K562 (cell line): ENCODE results near the gene GTF2H4. TPM values are rescaled to one million over a fixed set of nuclear protein-coding genes. Genes with fewer than 3 reads are reported as not detected.
A peak's percentile ranks its signal among the peaks of the same experiment; 100 is the strongest.

Experiments used
- ATAC-seq: fragments of 200-7000 bp; cut with Tn5 transposase; 3 replicates; pipeline ENCODE4 v1.9.1; 2020; ENCODE audit warnings: moderate library complexity
- BruUV-seq: library from RNA; stranded (reverse); fragments of 400-500 nt; replicated peaks from 2 replicates; lab custom pipeline; 2021; lab: Mats Ljungman, UMichigan
- CTCF ChIA-PET: fragments of 300-600 bp; formaldehyde crosslinking; extraction: SDS; loops from one replicate; lab custom pipeline; 2021; ENCODE audit warnings: low intra/inter-chr PET ratio; lab: Yijun Ruan, JAX
- POLR2A ChIA-PET: fragments of 300-600, 350-650 bp; sonication (Branson Sonifier 250); formaldehyde crosslinking; extraction: SDS; loops from one replicate; lab custom pipeline; 2021; ENCODE audit warnings: antibody characterized with exemption, inconsistent platforms; lab: Yijun Ruan, JAX
- DNase-seq, 4 experiments: peaks; one replicate each; pipeline versions ENCODE4 v3.0.0 to v3.0.0-alpha.2; 2011 to 2018; ENCODE audit warnings: low spot score in 3 of 4, mixed read lengths in 3 of 4; ENCODE audit errors: extremely low read depth in 1 of 4
- FAIRE-seq: peaks from 2 replicates; lab custom pipeline; 2011; peaks lifted over from hg19 to GRCh38; lab: Jason Lieb, UNC
- H2AFZ ChIP-seq: 2 replicates; pipeline ENCODE4 v1.6.0; 2011; ENCODE audit warnings: low read depth, low read length, control low read depth, inconsistent platforms
- H3K27ac ChIP-seq: fragments of 200-600 bp; 3 replicates; pipeline ENCODE4 v1.8.0; 2011; ENCODE audit warnings: low read depth, mild to moderate bottlenecking, control low read depth, inconsistent platforms, low read length, moderate library complexity, mixed read lengths; ENCODE audit errors: extremely low read depth
- H3K27me3 ChIP-seq, 2 experiments: fragments of 300-600 bp in 1 of 2; 2 replicates in 1 of 2; 3 replicates in 1 of 2; pipeline versions ENCODE4 v1.6.0 to v1.8.0; 2011; ENCODE audit warnings: inconsistent platforms in 2 of 2, low read length in 2 of 2, mild to moderate bottlenecking in 1 of 2, mixed read lengths in 1 of 2, moderate library complexity in 1 of 2; ENCODE audit not compliant: control insufficient read depth in 2 of 2, insufficient read depth in 2 of 2
- H3K36me3 ChIP-seq: fragments of 300-600 bp; 3 replicates; pipeline ENCODE4 v1.8.0; 2011; ENCODE audit warnings: mild to moderate bottlenecking, low read length, inconsistent platforms; ENCODE audit not compliant: control insufficient read depth, insufficient read depth
- H3K4me1 ChIP-seq, 2 experiments: fragments of 200-600 bp in 1 of 2; replicated peaks in 1 of 2; 2 replicates in 1 of 2; 3 replicates in 1 of 2; pipeline versions ENCODE4 v1.5.1 to v1.8.0; 2011; ENCODE audit warnings: inconsistent platforms in 2 of 2, low read length in 2 of 2, mild to moderate bottlenecking in 1 of 2, mixed read lengths in 1 of 2, moderate library complexity in 1 of 2; ENCODE audit not compliant: control insufficient read depth in 2 of 2, insufficient read depth in 2 of 2
- H3K4me2 ChIP-seq: 2 replicates; pipeline ENCODE4 v1.6.1; 2011; ENCODE audit warnings: low read length, control low read depth, inconsistent platforms, mixed read lengths; ENCODE audit not compliant: insufficient read depth
- H3K4me3 ChIP-seq: fragments of 200-600 bp; sonication (generic), shearing (Covaris generic); 2 replicates; pipeline ENCODE4 v1.5.1; 2016; ENCODE audit warnings: control low read depth, inconsistent platforms
- H3K79me2 ChIP-seq: fragments of 200-600 bp; 3 replicates; pipeline ENCODE4 v1.8.0; 2011; ENCODE audit warnings: low read length, inconsistent platforms; ENCODE audit not compliant: control insufficient read depth, insufficient read depth
- H3K9ac ChIP-seq, 2 experiments: 2 replicates each; pipeline versions ENCODE4 v1.6.0 to v1.6.1; 2011; ENCODE audit warnings: low read depth in 2 of 2, low read length in 2 of 2, control low read depth in 1 of 2, inconsistent platforms in 1 of 2, mild to moderate bottlenecking in 1 of 2, mixed read lengths in 1 of 2; ENCODE audit not compliant: insufficient read depth in 1 of 2
- H3K9me1 ChIP-seq: one replicate; pipeline ENCODE4 v1.6.0; 2011; ENCODE audit warnings: inconsistent platforms, mild to moderate bottlenecking, low read length, moderate library complexity; ENCODE audit not compliant: control insufficient read depth, insufficient read depth
- H3K9me3 ChIP-seq: replicated peaks from 2 replicates; pipeline ENCODE4 v1.5.1; 2011; ENCODE audit warnings: low read depth, low read length, inconsistent platforms; ENCODE audit not compliant: control insufficient read depth, insufficient read depth
- H4K20me1 ChIP-seq: replicated peaks from 2 replicates; pipeline ENCODE4 v1.6.1; 2011; ENCODE audit warnings: low read length, inconsistent platforms, mixed read lengths; ENCODE audit not compliant: control insufficient read depth, insufficient read depth
- CHD1 ChIP-seq: fragments of 200-600 bp; sonication (generic); IDR thresholded peaks from one replicate; pipeline ENCODE4 v1.6.1; 2012; ENCODE audit warnings: mild to moderate bottlenecking, moderate library complexity, low read length, inconsistent platforms
- FOXM1 ChIP-seq, 2 experiments: fragments of 450-650 bp in 1 of 2; sonication (generic) in 1 of 2; formaldehyde crosslinking in 1 of 2; IDR thresholded peaks; 2 replicates each; pipeline versions ENCODE4 v1.6.1 to v1.9.0; 2017 to 2022; ENCODE audit warnings: low read depth in 2 of 2, mild to moderate bottlenecking in 2 of 2, missing genetic modification reagents in 1 of 2, moderate library complexity in 1 of 2
- GABPA ChIP-seq: fragments of 200-800 bp; sonication (Bioruptor generic); conservative IDR thresholded peaks from 2 replicates; pipeline ENCODE4 v1.6.1; 2016; ENCODE audit warnings: low read depth, missing genetic modification characterization, missing compliant biosample characterization
- HDAC3 ChIP-seq: fragments of 450-650 bp; IDR thresholded peaks from 2 replicates; pipeline ENCODE4 v1.6.1; 2018; ENCODE audit warnings: borderline replicate concordance, mild to moderate bottlenecking, moderate library complexity; ENCODE audit not compliant: partially characterized antibody
- HDGF ChIP-seq: fragments of 450-650 bp; IDR thresholded peaks from 2 replicates; pipeline ENCODE4 v1.6.1; 2016
- KLF13 ChIP-seq: fragments of 450-650 bp; IDR thresholded peaks from 2 replicates; pipeline ENCODE4 v1.6.1; 2016; ENCODE audit warnings: missing genetic modification characterization, low read depth, mild to moderate bottlenecking, missing compliant biosample characterization, moderate library complexity, borderline replicate concordance
- NFRKB ChIP-seq: fragments of 450-650 bp; IDR thresholded peaks from 2 replicates; pipeline ENCODE4 v1.6.1; 2016; ENCODE audit warnings: low read depth
- PHB ChIP-seq: fragments of 250-450 bp; sonication (Bioruptor Pico); IDR thresholded peaks from 2 replicates; pipeline ENCODE4 v1.5.0; 2021
- POLR2AphosphoS5 ChIP-seq: IDR thresholded peaks from 2 replicates; pipeline ENCODE4 v1.6.1; 2011; ENCODE audit warnings: mild to moderate bottlenecking, low read depth, low read length, moderate library complexity; ENCODE audit not compliant: control insufficient read depth, insufficient read depth
- POU5F1 ChIP-seq: fragments of 150-350 bp; IDR thresholded peaks from 2 replicates; pipeline ENCODE4 v1.6.1; 2014; ENCODE audit warnings: borderline replicate concordance, low read length, low read depth, mild to moderate bottlenecking; ENCODE audit not compliant: partially characterized antibody
- SP2 ChIP-seq: IDR thresholded peaks from 2 replicates; pipeline ENCODE4 v1.6.1; 2011; ENCODE audit warnings: mild to moderate bottlenecking, low read depth, low read length, moderate library complexity; ENCODE audit not compliant: poor library complexity, severe bottlenecking; ENCODE audit errors: extremely low read depth
- SPI1 ChIP-seq: IDR thresholded peaks from 2 replicates; pipeline ENCODE4 v1.6.1; 2011; ENCODE audit warnings: low read depth, low read length, control low read depth, borderline replicate concordance
- XRCC3 ChIP-seq: fragments of 450-650 bp; IDR thresholded peaks from 2 replicates; pipeline ENCODE4 v1.6.1; 2017; ENCODE audit warnings: mild to moderate bottlenecking, moderate library complexity
- WGBS: fragments of 100-300 bp; shearing (Covaris generic); methylation state at CpG from one replicate; pipeline ENCODE4 v1.1.6; 2016; ENCODE audit warnings: low coverage, mixed read lengths; ENCODE audit not compliant: insufficient coverage; ENCODE audit errors: missing lambda C conversion rate; 5-methylcytosine and 5-hydroxymethylcytosine counted together
- in situ Hi-C: fragments of 300-500 bp; cut with MboI; formaldehyde crosslinking; loops from 4 replicates; pipeline ENCODE4 v1.15.0; 2018; ENCODE audit warnings: inconsistent platforms, mixed read lengths
- intact Hi-C: fragments of 100-400 bp; cut with micrococcal nuclease; formaldehyde crosslinking; loops from 2 replicates; pipeline ENCODE4 v1.14.2; 2022
- polyA plus RNA-seq, 8 experiments: library from polyadenylated mRNA; depleted of rRNA in 4 of 8; stranded (reverse) in 5 of 8; unstranded in 3 of 8; fragments of >200 nt; fragmentation: Nextera tagmentation in 2 of 8; fragmentation: Illumina TruSeq in 1 of 8; extraction: Ambion mirVana in 2 of 8; extraction: Trizol in 1 of 8; gene quantifications; 2 replicates each; pipeline versions ENCODE4 v1.2.1 to v1.2.3, GENCODE V29; 2011 to 2014; ENCODE audit warnings: inconsistent platforms in 1 of 8, missing spikeins in 1 of 8
- total RNA-seq, 7 experiments: library from RNA; depleted of rRNA in 6 of 7; stranded (reverse); fragments of >200 nt in 6 of 7; fragmentation: Illumina TruSeq in 2 of 7; extraction: Trizol in 2 of 7; gene quantifications; 2 replicates each; pipeline versions ENCODE4 v1.2.1 to v1.2.3, GENCODE V29; 2011 to 2021; ENCODE audit warnings: low replicate concordance in 1 of 7
- TF ChIP-seq, protein P1 (sequence below), 2 experiments: fragments of 450-650 bp; conservative IDR thresholded peaks; 2 replicates each; pipeline ENCODE4 v1.6.1; 2017; ENCODE audit warnings: mild to moderate bottlenecking in 2 of 2, moderate library complexity in 2 of 2
- TF ChIP-seq, protein P2 (sequence below): sonication (generic); formaldehyde crosslinking; IDR thresholded peaks from 2 replicates; pipeline ENCODE4 v1.5.0; 2020; ENCODE audit warnings: missing genetic modification reagents

GTF2H4 gene
- total and polyA plus RNA-seq, 9 of the 15 experiments (the other 6 are each of a cell fraction or from before 2014, with no cell fraction given) = 3.6 to 86.1 (median 39.6) TPM

DNA sequence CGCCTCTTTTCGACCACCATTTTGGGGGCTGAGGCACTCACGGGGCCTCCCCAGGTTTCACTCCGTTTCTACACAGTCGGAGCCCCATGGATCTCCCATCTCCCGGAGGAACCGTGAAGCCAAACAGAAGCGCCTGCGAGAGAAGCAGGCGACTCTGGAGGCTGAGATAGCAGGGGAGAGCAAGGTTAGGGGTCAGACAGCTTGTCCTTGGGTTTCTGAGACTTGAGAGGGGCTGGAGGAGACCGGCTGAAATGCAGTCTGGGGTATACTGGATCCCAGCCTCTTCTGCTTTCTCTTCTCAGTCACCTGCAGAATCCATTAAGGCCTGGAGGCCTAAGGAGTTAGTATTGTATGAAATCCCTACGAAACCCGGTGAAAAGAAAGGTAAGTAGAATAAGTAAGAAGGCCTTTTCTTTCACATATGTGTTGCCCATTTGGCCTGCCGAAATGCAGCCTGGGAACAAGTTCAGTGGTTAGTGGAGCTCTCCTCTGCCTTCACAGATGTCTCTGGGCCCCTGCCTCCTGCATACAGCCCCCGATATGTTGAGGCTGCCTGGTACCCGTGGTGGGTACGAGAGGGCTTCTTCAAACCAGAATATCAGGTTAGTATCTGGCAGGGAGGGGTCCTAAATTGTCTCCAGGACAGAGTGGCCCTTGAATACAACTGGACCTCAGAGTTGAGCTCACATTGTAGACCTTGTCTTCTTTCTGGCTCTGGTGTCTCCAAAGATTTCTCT lies 7.0 kb downstream of the GTF2H4 start:
- peak; percentile 70 to 86 (median 73) for DNase-seq
- Histone ChIP-seq H3K79me2 (peaks cover 8% of the 10 kb centered on the region; the same call in 2 of the 3 replicates), H4K20me1 (no peaks in the 10 kb centered on the region), H3K36me3 (peaks cover 78% of the 10 kb centered on the region; the same call in 2 of the 3 replicates), H3K4me2 (peak overlapping the region; percentile 99), H3K27ac (peak overlapping the region; percentile 89), H3K9me1 (no peaks in the 10 kb centered on the region), H3K9ac (peak overlapping the region; percentile 91 to 92), H3K4me1 (peaks cover 15 to 28% of the 10 kb centered on the region in 2 experiments), H2AFZ (peak overlapping the region; percentile 86), H3K27me3 (no peaks in the 10 kb centered on the region), H3K9me3 (no peaks in the 10 kb centered on the region), H3K4me3 (peak overlapping the region; percentile 55)
- 19% methylated on average over 17 of the region's 17 CpGs for WGBS
- peak; percentile 70 for ATAC-seq
- ChIA-PET POLR2A (interaction anchor here (0.6 to 3.5 kb wide), 14 partner anchors 9 to 1804 kb away, joined by 3 to 11 read pairs (median 4); no protein-coding TSS in a partner anchor), CTCF (interaction anchor here (0.5 to 3.7 kb wide), 16 partner anchors 11 to 433 kb away, joined by 3 to 34 read pairs (median 6); no protein-coding TSS in a partner anchor)
- BruUV-seq = no TSS peak
- intact Hi-C loops = loop anchor here (1.0 to 2.0 kb wide), 6 partner anchors 38 to 172 kb away; no protein-coding TSS in a partner anchor
- in situ Hi-C loops = loop anchor here (5.0 to 10.0 kb wide), 2 partner anchors 162 to 460 kb away; no protein-coding TSS in a partner anchor
- FAIRE-seq = no peak
- TF ChIP-seq POLR2AphosphoS5 (peak; percentile 64; the same call in 1 of the 2 replicates), FOXM1 (IDR thresholded peaks at IDR 0.05; ENCODE audit: low read depth) (no peak), FOXM1 (CRISPR knock-in tag; IDR thresholded peaks at IDR 0.05; ENCODE audit: low read depth) (no peak), SP2 (no peak), PHB (0 out of 2 replicates have a peak, but pooled peaks have one; percentile 38), NFRKB (peak; percentile 72; the same call in 1 of the 2 replicates), POU5F1 (no peak), XRCC3 (no peak), HDAC3 (no peak), SPI1 (0 out of 2 replicates have a peak, but pooled peaks have one; percentile 2), HDGF (no peak), KLF13 (tag) (0 out of 2 replicates have a peak, but pooled peaks have one; percentile 27), CHD1 (peak; percentile 0), GABPA (peak; percentile 16; the same call in 1 of the 2 replicates)
- TF ChIP-seq, protein P1, sequence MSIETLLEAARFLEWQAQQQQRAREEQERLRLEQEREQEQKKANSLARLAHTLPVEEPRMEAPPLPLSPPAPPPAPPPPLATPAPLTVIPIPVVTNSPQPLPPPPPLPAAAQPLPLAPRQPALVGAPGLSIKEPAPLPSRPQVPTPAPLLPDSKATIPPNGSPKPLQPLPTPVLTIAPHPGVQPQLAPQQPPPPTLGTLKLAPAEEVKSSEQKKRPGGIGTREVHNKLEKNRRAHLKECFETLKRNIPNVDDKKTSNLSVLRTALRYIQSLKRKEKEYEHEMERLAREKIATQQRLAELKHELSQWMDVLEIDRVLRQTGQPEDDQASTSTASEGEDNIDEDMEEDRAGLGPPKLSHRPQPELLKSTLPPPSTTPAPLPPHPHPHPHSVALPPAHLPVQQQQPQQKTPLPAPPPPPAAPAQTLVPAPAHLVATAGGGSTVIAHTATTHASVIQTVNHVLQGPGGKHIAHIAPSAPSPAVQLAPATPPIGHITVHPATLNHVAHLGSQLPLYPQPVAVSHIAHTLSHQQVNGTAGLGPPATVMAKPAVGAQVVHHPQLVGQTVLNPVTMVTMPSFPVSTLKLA (conservative IDR thresholded peaks at IDR 0.05) = no peak
- TF ChIP-seq, protein P2, sequence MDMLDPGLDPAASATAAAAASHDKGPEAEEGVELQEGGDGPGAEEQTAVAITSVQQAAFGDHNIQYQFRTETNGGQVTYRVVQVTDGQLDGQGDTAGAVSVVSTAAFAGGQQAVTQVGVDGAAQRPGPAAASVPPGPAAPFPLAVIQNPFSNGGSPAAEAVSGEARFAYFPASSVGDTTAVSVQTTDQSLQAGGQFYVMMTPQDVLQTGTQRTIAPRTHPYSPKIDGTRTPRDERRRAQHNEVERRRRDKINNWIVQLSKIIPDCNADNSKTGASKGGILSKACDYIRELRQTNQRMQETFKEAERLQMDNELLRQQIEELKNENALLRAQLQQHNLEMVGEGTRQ (CRISPR knock-in tag) = no peak
